GM12873 (cell line): ENCODE data around the gene MEI1.

Experiments
- CTCF ChIP-seq: IDR thresholded peaks from 2 replicates; pipeline ENCODE4 v1.5.1; 2012; ENCODE audit warnings: low read depth, mild to moderate bottlenecking, moderate library complexity, low read length, control low read depth; ENCODE audit not compliant: insufficient read depth; ENCODE audit errors: missing control alignments

MEI1 gene

GRCh38 chr22:41780746-41781505 lies 81.6 kb downstream of the MEI1 start:
- TF ChIP-seq CTCF, result no peak

- no peak for TF ChIP-seq CTCF
Measured at GRCh38 chr22:41781507-41781906, 82.2 kb downstream of the MEI1 start.

DNA sequence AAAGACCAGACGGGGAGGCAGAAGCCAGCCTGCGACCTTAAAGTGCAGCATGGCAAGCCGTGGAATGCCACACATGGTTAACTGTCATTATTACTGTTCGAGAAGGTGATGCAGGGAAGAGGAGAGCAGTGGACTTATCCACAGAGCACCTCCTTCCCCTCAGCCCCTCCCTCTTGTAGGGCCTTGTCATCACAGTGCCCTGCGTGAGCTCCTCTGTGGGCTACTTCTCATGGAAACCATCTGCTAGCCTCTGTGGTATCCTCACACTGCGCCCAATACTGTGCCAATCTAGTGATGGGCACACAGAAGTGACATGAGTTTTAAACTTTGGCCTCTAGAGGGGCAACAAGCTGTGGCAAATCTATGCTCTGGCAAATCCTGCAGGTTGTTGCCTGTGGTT lies 83.0 kb downstream of the MEI1 start:
- TF ChIP-seq CTCF, result no peak

- TF ChIP-seq CTCF, result no peak
Measured at GRCh38 chr22:41782751-41783150, 83.4 kb downstream of the MEI1 start.

GRCh38 chr22:41787331-41787730 lies 88.0 kb downstream of the MEI1 start:
- no peak for TF ChIP-seq CTCF

- TF ChIP-seq CTCF, result no peak
Measured at GRCh38 chr22:41793871-41794270, 94.6 kb downstream of the MEI1 start.

DNA sequence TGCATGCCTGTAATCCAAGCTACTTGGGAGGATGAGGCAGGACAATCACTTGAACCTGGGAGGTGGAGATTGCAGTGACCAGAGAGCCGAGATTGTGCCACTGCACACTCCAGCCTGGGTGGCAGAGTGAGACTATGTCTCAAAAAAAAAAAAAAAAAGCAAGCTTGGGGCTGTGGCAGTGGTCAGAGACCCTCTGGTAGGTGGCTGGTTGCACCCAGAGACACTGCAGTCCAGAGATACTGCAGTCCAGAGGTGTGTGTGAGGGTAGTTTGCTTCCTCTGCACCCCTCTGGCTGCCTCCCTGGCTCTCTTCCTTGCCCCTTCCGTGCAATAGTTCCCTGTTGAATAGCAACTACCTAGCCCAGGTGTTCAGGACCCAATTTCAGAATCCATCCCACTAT lies 99.4 kb downstream of the MEI1 start:
- TF ChIP-seq CTCF, result no peak
